H1 (cell line): ENCODE results near the gene KIAA0586.

Source experiments
- ATF2 ChIP-seq: IDR thresholded peaks from 2 replicates; pipeline ENCODE4 v1.6.1; 2012; ENCODE audit warnings: low read length, inconsistent platforms
- EGR1 ChIP-seq: IDR thresholded peaks from 2 replicates; pipeline ENCODE4 v1.6.1; 2011; ENCODE audit warnings: low read depth, low read length, borderline replicate concordance
- HDAC6 ChIP-seq: IDR thresholded peaks from one replicate; pipeline ENCODE4 v1.7.1; 2012; ENCODE audit warnings: low read depth, mild to moderate bottlenecking, inconsistent platforms, low read length, moderate library complexity
- POLR2A ChIP-seq, 2 experiments: IDR thresholded peaks; 1 replicate in 1 of 2; 2 replicates in 1 of 2; pipeline ENCODE4 v1.6.1; 2011; ENCODE audit warnings: low read depth in 2 of 2, low read length in 2 of 2, mild to moderate bottlenecking in 2 of 2; ENCODE audit errors: control extremely low read depth in 1 of 2
- POLR2AphosphoS5 ChIP-seq: IDR thresholded peaks from 2 replicates; pipeline ENCODE4 v1.6.1; 2011; ENCODE audit warnings: low read depth, low read length

- TF ChIP-seq HDAC6, result no peak
- TF ChIP-seq POLR2A (IDR thresholded peaks at IDR 0.05; ENCODE audit: control extremely low read depth in 1 of 2, low read depth in 2 of 2, low read length in 2 of 2), result no peak
- no peak for TF ChIP-seq POLR2AphosphoS5
- TF ChIP-seq ATF2, result no peak
- no peak for TF ChIP-seq EGR1
These were observed 56.7 kb downstream of the KIAA0586 start for GRCh38 chr14:58484176-58484575.
